OCI-M2 (cell line): ENCODE data around the gene TRIM66.

Experiments
- DNase-seq: peaks from one replicate; lab custom pipeline; 2025; ENCODE audit not compliant: unreplicated experiment; lab: John Stamatoyannopoulos, UW

Gene TRIM66

DNA sequence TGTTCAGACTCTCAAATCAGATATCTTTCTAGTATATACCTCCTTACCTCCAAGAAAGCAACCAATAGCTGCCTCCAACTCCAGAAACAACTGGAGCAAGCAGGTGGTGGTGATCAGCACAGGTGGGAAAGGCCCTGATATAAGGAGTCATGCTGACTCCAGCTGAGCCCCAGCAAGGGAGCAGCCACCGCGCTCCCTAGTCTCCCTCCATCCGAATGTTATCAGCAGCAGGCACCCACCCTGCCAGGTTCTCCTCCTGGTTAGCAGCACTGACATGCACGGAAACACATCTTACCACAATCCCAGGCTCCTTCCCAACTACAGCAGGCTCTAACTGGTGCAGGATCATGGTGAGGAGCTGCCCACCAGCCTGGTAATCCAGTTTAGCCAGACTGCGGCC is 69.9 kb downstream of the TRIM66 start:
- no peak for DNase-seq

GRCh38 chr11:8610532-8611116 is 71.8 kb downstream of the TRIM66 start:
- DNase-seq, result no peak

DNA sequence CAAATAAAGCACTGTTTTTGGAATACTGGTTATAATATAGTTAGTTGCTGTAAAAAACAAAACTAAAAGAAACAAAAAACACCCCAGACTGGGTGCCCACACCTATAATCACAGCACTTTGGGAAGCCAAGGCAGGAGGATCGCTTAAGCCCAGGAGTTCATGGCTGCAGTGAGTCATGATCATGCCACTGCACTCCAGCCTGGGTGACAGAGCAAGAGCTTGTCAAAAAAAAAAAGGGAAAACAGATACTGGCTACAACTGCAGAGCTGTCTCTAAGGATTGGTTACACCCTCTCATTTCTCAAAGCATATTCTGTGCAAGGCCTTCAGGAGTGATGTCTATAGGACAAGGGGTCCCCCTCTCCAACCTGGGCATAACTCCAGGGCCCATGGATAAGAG is 73.8 kb downstream of the TRIM66 start:
- no peak for DNase-seq

DNA sequence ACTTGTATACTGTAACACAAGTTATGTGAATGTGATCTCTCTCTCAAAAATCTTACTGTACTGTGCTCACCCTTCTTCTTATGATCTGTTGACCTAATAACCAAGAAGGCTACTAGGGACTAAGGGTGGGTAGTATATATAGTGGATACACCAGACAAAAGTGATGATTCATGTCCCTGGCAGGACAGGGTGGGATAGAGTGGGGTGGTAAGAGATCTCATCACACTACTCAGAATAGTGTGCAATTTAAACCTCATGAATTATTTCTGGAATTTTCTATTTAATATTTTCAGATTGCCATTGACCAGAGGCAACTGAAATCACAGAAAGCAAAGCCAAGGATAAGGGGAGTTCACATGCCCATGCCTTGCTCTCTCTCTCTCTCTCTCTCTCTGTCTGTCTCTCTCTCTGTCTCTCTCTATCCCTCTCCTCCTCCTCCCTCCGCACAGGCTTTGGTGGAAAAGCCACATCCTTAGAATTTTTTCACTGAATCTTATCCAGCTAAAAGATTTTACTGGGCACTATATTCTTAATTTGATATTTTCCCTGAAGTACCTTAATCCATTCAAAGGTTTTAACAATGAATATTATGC is 76.4 kb downstream of the TRIM66 start:
- no peak for DNase-seq

DNA sequence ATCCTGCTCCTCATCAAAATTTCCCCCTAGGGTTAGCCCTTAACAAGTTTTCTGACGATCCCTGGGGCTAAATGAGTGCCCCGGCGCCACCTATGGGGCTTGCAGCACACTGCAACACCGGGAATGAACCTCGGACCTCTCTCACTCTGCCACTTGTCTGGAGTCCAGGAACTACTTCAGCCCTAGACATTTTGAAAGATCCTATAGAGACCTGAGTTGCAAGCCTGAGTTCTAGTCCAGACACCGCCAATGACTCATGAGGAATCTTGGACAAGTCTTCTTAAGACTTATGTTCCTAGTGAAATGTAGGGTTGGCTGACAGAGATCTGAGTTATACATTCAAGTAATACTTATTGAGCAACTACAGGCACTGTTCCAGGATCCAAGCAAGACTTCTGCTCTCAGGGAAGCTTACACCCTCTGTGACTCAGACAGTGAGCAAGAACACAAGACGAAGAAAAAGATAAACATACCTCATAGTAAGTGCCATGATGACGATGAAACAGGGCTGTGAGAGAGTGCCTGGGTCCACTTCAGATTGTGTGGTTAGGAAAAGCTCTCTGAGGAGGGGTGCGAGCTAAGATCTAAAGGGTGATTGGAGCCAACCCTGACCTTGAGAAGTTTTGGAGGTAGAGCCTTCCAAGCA is 78.3 kb downstream of the TRIM66 start:
- DNase-seq, result no peak

- no peak for DNase-seq
These were observed 78.8 kb downstream of the TRIM66 start for GRCh38 chr11:8603696-8604077.

- no peak for DNase-seq
These were observed 80.9 kb downstream of the TRIM66 start for GRCh38 chr11:8601376-8602133.

- no peak for DNase-seq
These were observed 84.0 kb downstream of the TRIM66 start for GRCh38 chr11:8598506-8598905.

DNA sequence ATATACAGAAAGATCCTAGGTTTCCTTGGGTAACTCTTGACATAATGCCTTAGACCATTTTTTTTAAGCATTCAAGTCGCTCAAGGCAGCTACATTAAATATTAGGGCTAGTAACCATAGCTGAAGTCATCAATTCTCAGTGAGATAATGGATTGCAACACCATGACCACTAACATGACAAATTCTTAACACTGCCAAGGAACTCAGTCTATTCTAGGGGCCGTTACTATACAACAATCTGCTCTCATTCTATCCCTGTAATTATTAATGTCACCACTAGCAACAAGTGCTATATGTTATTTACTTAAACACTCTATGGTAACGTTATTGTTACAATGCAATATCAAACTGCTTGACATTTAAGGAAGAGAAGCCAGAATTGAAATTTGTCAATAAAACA is 85.3 kb downstream of the TRIM66 start:
- no peak for DNase-seq

DNA sequence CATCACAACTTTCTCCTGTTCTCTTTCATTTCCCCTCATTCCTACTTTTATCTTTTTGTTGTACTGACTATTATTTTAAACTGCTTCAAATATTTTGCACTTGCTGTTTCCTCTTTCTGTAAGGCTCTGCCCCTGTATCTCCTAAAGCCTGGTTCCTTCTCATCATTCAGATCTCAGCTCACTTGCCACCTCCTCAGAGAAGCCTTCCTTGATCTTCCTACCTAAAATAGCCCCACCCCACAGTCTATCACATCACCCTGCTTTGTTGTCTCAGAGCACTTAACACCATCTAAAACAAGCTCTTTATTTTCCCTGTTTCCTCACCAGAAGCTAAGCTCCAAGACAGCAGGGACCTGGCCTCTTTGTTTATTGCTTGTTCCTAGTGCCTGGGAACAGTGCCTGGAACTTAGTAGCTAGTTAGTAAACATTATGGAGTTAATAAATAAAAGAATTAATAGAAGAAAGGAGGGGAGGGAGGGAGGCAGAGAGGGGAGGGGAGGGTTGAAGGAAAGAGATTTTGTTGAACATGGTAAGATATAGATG is 85.9 kb downstream of the TRIM66 start:
- no peak for DNase-seq

GRCh38 chr11:8593935-8594909 is 88.2 kb downstream of the TRIM66 start, which contains the start of gene STK33:
Gene STK33 (minus strand): TSS chr11:8594228. CDS start chr11:8474905, 119,323 bp downstream.
- DNase-seq, result no peak

GRCh38 chr11:8593455-8593854 is 89.0 kb downstream of the TRIM66 start:
- no peak for DNase-seq

DNA sequence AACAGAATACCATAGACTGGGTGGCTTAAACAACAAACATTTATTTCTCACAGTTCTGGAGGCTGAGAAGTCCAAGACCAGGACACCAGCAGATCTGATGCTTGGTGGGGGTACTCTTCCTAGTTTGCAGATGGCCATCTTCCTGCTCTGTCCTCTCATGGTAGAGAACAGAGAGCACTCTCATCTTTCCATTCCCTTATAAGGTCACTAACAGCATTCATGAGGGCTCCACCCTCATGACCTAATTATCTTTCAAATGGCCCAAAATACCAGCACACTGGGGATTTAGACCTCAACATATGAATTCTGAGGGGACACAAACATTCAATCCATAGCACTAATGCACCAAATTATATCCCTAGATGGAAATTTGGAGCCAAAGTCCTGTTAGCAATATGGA is 94.5 kb downstream of the TRIM66 start:
- no peak for DNase-seq

DNA sequence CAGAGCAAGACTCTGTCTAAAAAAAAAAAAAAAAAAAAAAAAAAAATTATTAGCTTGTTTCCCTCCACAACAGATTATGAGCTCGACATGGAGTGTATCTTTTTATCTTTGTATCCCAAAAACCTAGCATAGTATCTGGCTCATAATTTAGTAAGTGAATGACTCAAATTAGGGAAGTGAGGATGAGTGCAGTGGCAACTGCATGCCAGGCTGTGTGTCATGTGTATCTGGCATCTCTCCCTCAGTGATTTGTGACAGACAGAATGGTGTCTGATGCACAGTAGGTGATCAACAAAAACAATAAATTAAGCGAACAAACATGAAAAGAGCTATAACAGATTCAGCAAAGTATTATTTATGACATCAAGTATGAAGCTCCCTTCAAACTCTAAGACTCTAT is 95.7 kb downstream of the TRIM66 start:
- DNase-seq, result no peak

GRCh38 chr11:8586184-8586583 is 96.3 kb downstream of the TRIM66 start:
- DNase-seq, result no peak

- no peak for DNase-seq
These were observed 98.0 kb downstream of the TRIM66 start for GRCh38 chr11:8584511-8584910.

- no peak for DNase-seq
These were observed 98.4 kb downstream of the TRIM66 start for GRCh38 chr11:8584082-8584481.

DNA sequence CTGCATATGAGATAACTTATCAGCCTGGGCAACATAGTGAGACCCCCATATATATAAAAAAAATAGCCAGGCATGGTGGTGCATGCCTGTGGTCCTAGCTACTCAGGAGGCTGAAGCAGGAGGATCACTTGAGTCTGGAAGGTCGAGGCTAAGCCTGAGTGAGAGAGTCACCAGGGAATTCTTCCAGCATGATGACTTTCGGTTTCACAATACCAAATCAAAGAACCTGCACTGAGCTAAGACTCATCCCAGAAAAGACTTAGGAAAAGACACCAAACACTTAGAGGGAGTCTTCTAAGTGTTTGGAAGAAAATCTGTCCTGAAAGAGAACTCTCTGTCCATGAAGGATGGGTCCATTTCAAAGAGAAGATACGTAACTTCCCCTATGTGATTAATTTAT is 101.2 kb downstream of the TRIM66 start:
- DNase-seq, result no peak

DNA sequence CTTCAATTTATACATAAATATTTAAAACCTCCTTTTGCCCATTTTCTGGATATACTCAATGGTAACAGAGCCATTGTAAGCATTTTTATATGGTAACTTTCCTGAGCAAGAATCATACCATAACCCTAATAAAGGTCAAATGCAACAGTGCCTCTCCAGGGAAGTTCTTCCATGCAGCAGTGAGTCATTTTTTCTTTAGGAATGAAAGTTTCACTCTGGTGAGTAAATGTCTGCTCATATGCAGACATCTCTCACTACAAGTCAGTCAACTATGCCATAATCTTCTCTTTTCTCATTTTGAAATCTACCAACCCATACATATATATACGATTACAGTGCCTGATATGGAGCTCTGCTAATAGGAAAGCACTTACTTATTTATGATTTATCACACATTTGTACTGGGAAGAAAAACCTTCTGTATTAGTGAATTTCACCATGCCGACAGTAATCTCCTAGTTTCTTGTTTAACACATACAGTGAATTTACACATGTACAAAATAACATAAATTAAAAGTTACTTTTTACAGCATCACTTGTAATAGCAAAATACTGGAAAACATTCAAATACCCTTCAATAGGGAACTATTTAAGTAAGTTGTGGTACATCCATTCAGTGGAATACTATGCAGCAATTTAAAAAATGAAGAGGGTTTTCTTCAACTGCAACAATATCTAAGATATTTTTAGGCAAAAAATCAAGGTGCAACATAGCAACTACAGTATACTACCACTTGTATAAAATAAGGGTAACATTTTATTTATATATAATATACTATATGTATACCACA is 104.5 kb downstream of the TRIM66 start:
- no peak for DNase-seq

- no peak for DNase-seq
These were observed 107.7 kb downstream of the TRIM66 start for GRCh38 chr11:8574798-8575197.
